GM19043 (cell line): ENCODE data around the gene AMPD3.

Source experiments
- ATAC-seq: cut with Tn5 transposase; IDR thresholded peaks from one replicate; pipeline ENCODE4 v1.9.1; 2021; ENCODE audit warnings: low read depth; ENCODE audit not compliant: unreplicated experiment

Gene AMPD3

GRCh38 chr11:10500757-10501684, 46.0 kb downstream of the AMPD3 start:
- ATAC-seq = no peak

GRCh38 chr11:10502065-10502680, 47.1 kb downstream of the AMPD3 start:
- ATAC-seq = no peak

- no peak for ATAC-seq
Observed at GRCh38 chr11:10502770-10503169, 47.7 kb downstream of the AMPD3 start.

- no peak for ATAC-seq
Observed at GRCh38 chr11:10503221-10503620, 48.2 kb downstream of the AMPD3 start.

GRCh38 chr11:10503777-10504480, 48.9 kb downstream of the AMPD3 start:
- no peak for ATAC-seq

GRCh38 chr11:10504490-10504889, 49.4 kb downstream of the AMPD3 start:
- no peak for ATAC-seq

- ATAC-seq = no peak
Observed at GRCh38 chr11:10505278-10506007, 50.4 kb downstream of the AMPD3 start.

GRCh38 chr11:10506008-10506370, 50.9 kb downstream of the AMPD3 start:
- no peak for ATAC-seq

GRCh38 chr11:10511181-10511621, 56.1 kb downstream of the AMPD3 start:
- no peak for ATAC-seq

GRCh38 chr11:10514202-10514601, 59.1 kb downstream of the AMPD3 start:
- no peak for ATAC-seq

GRCh38 chr11:10514709-10515108, 59.6 kb downstream of the AMPD3 start:
- ATAC-seq = no peak

GRCh38 chr11:10515418-10515817, 60.4 kb downstream of the AMPD3 start:
- ATAC-seq = no peak

- no peak for ATAC-seq
Observed at GRCh38 chr11:10518123-10518522, 63.1 kb downstream of the AMPD3 start.

GRCh38 chr11:10518891-10519290, 63.8 kb downstream of the AMPD3 start:
- no peak for ATAC-seq

- ATAC-seq = no peak
Observed at GRCh38 chr11:10519630-10520029, 64.6 kb downstream of the AMPD3 start.

- ATAC-seq = no peak
Observed at GRCh38 chr11:10520562-10520961, 65.5 kb downstream of the AMPD3 start.

- no peak for ATAC-seq
Observed at GRCh38 chr11:10522276-10522675, 67.2 kb downstream of the AMPD3 start.

GRCh38 chr11:10522921-10523320, 67.9 kb downstream of the AMPD3 start:
- ATAC-seq = no peak

- ATAC-seq = no peak
Observed at GRCh38 chr11:10524471-10524870, 69.4 kb downstream of the AMPD3 start.
